ENCODE measurements around the gene ERC2.

The ERC2 gene

GRCh38 chr3:56428667-56429066 is 39.6 kb downstream of the ERC2 start:
- no peak for DNase-seq (ENCODE audit: low read depth in 2 of 3, low spot score in 2 of 3)

GRCh38 chr3:56424885-56425284 is 43.4 kb downstream of the ERC2 start:
- no peak for DNase-seq (ENCODE audit: low read depth in 2 of 3, low spot score in 2 of 3)

- no peak for DNase-seq (ENCODE audit: low read depth in 2 of 3, low spot score in 2 of 3)
Observed at GRCh38 chr3:56424336-56424735, 43.9 kb downstream of the ERC2 start.

GRCh38 chr3:56423661-56424099 is 44.6 kb downstream of the ERC2 start:
- no peak for DNase-seq (ENCODE audit: low read depth in 2 of 3, low spot score in 2 of 3)

- no peak for DNase-seq (ENCODE audit: low read depth in 2 of 3, low spot score in 2 of 3)
Observed at GRCh38 chr3:56422316-56422715, 46.0 kb downstream of the ERC2 start.

GRCh38 chr3:56421205-56421604 is 47.1 kb downstream of the ERC2 start:
- no peak for DNase-seq (ENCODE audit: low read depth in 2 of 3, low spot score in 2 of 3)

- no peak for DNase-seq (ENCODE audit: low read depth in 2 of 3, low spot score in 2 of 3)
Observed at GRCh38 chr3:56415652-56416051, 52.6 kb downstream of the ERC2 start.

- no peak for DNase-seq (ENCODE audit: low read depth in 2 of 3, low spot score in 2 of 3)
Observed at GRCh38 chr3:56413911-56414310, 54.4 kb downstream of the ERC2 start.

GRCh38 chr3:56411166-56411565 is 57.1 kb downstream of the ERC2 start:
- no peak for DNase-seq (ENCODE audit: low read depth in 2 of 3, low spot score in 2 of 3)

GRCh38 chr3:56410576-56410975 is 57.7 kb downstream of the ERC2 start:
- DNase-seq (ENCODE audit: low read depth in 2 of 3, low spot score in 2 of 3): no peak

GRCh38 chr3:56409790-56410189 is 58.5 kb downstream of the ERC2 start:
- no peak for DNase-seq (ENCODE audit: low read depth in 2 of 3, low spot score in 2 of 3)

- DNase-seq (ENCODE audit: low read depth in 2 of 3, low spot score in 2 of 3): no peak
Observed at GRCh38 chr3:56408761-56409196, 59.5 kb downstream of the ERC2 start.

GRCh38 chr3:56406826-56407515 is 61.3 kb downstream of the ERC2 start:
- no peak for DNase-seq (ENCODE audit: low read depth in 2 of 3, low spot score in 2 of 3)

GRCh38 chr3:56404884-56405283 is 63.4 kb downstream of the ERC2 start:
- DNase-seq (ENCODE audit: low read depth in 2 of 3, low spot score in 2 of 3): no peak

GRCh38 chr3:56398659-56399058 is 69.6 kb downstream of the ERC2 start:
- DNase-seq (ENCODE audit: low read depth in 2 of 3, low spot score in 2 of 3): no peak

- DNase-seq (ENCODE audit: low read depth in 2 of 3, low spot score in 2 of 3): no peak
Observed at GRCh38 chr3:56397798-56398197, 70.5 kb downstream of the ERC2 start.

GRCh38 chr3:56389183-56389830 is 79.0 kb downstream of the ERC2 start:
- DNase-seq (ENCODE audit: low read depth in 2 of 3, low spot score in 2 of 3): no peak

GRCh38 chr3:56383092-56383491 is 85.2 kb downstream of the ERC2 start:
- no peak for DNase-seq (ENCODE audit: low read depth in 2 of 3, low spot score in 2 of 3)

- no peak for DNase-seq (ENCODE audit: low read depth in 2 of 3, low spot score in 2 of 3)
Observed at GRCh38 chr3:56379723-56380287, 88.5 kb downstream of the ERC2 start.

GRCh38 chr3:56375654-56376053 is 92.6 kb downstream of the ERC2 start:
- no peak for DNase-seq (ENCODE audit: low read depth in 2 of 3, low spot score in 2 of 3)

- DNase-seq (ENCODE audit: low read depth in 2 of 3, low spot score in 2 of 3): no peak
Observed at GRCh38 chr3:56373386-56373785, 94.9 kb downstream of the ERC2 start.

- no peak for DNase-seq (ENCODE audit: low read depth in 2 of 3, low spot score in 2 of 3)
Observed at GRCh38 chr3:56370991-56371775, 97.1 kb downstream of the ERC2 start.

All from activated CD8-positive, alpha-beta memory T cell treated with anti-CD3 and anti-CD28 coated beads for 48 hours (primary cell).